ENCODE measurements around the gene C6orf163.

DNA sequence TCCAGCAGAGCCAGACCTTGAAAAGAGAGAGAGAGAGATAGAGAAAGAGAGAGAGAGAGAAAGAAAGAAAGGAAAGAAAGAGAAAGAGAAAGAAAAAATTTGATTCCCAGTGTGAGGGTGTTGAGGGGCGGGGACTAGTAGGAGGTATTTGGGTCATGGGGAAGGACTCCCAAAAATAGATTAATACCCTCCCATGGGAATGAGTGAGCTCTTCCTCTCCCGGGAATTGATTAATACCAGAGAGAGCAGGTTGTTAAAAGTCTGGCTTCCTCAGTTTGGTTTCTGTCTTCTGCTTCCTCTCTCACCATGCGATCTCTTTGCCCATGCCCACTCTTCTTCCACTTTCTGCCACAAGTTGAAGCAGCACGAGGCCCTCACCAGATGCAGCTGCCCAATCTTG is 34.3 kb downstream of the C6orf163 start:
- TF ChIP-seq, protein P1, sequence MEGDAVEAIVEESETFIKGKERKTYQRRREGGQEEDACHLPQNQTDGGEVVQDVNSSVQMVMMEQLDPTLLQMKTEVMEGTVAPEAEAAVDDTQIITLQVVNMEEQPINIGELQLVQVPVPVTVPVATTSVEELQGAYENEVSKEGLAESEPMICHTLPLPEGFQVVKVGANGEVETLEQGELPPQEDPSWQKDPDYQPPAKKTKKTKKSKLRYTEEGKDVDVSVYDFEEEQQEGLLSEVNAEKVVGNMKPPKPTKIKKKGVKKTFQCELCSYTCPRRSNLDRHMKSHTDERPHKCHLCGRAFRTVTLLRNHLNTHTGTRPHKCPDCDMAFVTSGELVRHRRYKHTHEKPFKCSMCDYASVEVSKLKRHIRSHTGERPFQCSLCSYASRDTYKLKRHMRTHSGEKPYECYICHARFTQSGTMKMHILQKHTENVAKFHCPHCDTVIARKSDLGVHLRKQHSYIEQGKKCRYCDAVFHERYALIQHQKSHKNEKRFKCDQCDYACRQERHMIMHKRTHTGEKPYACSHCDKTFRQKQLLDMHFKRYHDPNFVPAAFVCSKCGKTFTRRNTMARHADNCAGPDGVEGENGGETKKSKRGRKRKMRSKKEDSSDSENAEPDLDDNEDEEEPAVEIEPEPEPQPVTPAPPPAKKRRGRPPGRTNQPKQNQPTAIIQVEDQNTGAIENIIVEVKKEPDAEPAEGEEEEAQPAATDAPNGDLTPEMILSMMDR (IDR thresholded peaks at IDR 0.05; ENCODE audit: insufficient read depth, low read depth, low read length) = no peak
- TF ChIP-seq EZH2 (IDR thresholded peaks at IDR 0.05; ENCODE audit: insufficient read depth, low read length) = no peak

Measured in astrocyte (in vitro differentiated cells and primary cell).